ENCODE measurements around the gene PLEKHG5. TPM values are rescaled to one million over a fixed set of nuclear protein-coding genes. Genes with fewer than 3 reads are reported as not detected.
"Not testable (repeated sequence)": the region's sequence is repeated elsewhere in the genome, so short reads cannot be mapped to it uniquely, and the experiment has no call there.

PLEKHG5 gene
- total RNA-seq, 1 donor from 2014 or later: 42.9 TPM

DNA sequence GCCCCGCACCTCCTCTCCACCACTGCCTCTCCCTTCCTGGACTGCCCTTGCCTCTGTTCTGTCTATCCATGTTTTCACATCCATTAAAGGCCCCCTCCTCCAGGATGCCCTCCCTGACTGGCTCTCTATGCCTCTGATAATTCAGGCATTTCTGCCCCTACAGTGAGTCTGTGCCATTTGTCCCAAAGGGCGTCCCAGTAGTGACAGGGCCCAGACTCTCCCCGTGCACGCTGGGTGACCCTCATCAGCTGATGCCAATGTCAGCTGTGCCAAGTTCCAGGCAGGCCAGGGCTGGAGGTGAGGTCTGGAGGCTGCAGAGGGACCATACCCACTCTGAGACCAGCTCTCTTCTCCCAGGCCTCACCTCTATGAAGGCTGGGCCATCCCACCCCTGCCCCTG lies 3.2 kb upstream of the PLEKHG5 start:
- no peak for TF ChIP-seq CTCF (IDR thresholded peaks at IDR 0.05; ENCODE audit: insufficient read depth, low read length, severe bottlenecking)
- Histone ChIP-seq H3K27me3 (ENCODE audit: control insufficient read depth, insufficient read depth, low read length) (no peaks in the 10 kb centered on the region), H3K4me3 (ENCODE audit: low read depth, low read length) (no peak overlapping the region), H3K36me3 (ENCODE audit: control insufficient read depth, insufficient read depth, low read length) (no peaks in the 10 kb centered on the region)
- DNase-seq (ENCODE audit: low read depth) (no peak), FAIRE-seq (no peak)

DNA sequence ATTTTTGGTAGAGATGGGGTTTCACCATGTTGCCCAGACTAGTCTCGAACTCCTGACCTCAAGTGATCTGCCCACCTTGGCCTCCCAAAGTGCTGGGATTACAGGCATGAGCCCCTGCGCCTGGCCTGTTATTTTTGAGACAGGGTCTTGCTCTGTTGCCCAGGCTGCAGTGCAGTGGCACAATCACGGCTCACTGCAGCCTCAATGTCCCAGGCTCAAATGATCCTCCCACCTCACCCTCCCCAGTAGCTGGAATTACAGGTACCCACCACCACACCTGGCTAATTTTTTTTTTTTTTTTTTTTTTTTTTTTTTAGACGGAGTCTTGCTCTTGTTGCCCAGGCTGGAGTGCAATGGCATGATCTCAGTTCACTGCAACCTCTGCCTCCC lies 2.4 kb upstream of the PLEKHG5 start:
- not testable (repeated sequence) for H3K4me3 ChIP-seq (ENCODE audit: low read depth, low read length); H3K27me3 ChIP-seq (ENCODE audit: control insufficient read depth, insufficient read depth, low read length); DNase-seq (ENCODE audit: low read depth); FAIRE-seq; H3K36me3 ChIP-seq (ENCODE audit: control insufficient read depth, insufficient read depth, low read length)

DNA sequence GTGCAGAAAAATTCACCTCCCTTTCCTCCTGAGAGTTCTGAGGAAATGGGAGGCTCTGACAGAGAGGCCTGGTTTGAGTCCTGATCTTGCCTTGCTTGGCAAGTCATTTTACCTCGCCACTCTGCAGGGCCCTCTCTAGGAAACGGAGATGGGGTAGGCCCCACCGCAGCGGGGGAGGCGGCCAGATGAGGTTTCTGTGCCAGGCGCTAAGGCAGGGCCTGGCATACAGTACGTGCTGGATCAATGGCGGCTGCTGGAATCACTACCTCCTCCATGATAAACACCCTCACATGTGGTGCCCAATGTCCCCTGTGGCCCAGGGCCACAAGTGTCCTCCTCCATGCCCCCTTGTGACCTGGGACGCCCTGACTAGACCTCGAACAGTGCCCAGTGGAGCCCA lies 499 bp upstream of the PLEKHG5 start:
- FAIRE-seq (no peak), DNase-seq (ENCODE audit: low read depth) (no peak)
- TF ChIP-seq CTCF (IDR thresholded peaks at IDR 0.05; ENCODE audit: insufficient read depth, low read length, severe bottlenecking): no peak
- H3K36me3 ChIP-seq (ENCODE audit: control insufficient read depth, insufficient read depth, low read length): peaks cover 6% of the 10 kb centered on the region
- H3K27me3 ChIP-seq (ENCODE audit: control insufficient read depth, insufficient read depth, low read length): no peaks in the 10 kb centered on the region
- no peak overlapping the region for H3K4me3 ChIP-seq (ENCODE audit: low read depth, low read length)

DNA sequence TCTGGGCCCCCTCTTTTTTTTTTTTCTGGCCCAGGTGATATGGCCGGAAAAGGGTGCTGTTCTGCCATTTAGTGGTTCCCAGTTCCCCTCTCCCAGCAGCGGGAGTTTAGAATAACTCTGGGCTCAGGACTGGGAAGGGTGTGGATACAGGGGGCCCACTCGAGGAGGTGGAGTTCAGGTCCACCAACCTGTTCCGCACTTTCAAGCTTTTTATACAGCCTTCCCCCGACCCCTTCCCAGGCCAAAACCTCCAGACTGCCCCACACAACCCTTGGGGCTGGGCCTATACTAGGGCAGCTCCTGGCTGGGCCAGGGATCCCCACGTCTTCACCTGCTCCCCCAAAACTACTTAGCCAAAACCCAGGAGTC lies 402 bp downstream of the PLEKHG5 start:
- FAIRE-seq: no peak
- no peak for TF ChIP-seq CTCF (IDR thresholded peaks at IDR 0.05; ENCODE audit: insufficient read depth, low read length, severe bottlenecking)
- Histone ChIP-seq H3K36me3 (ENCODE audit: control insufficient read depth, insufficient read depth, low read length) (peaks cover 6% of the 10 kb centered on the region), H3K27me3 (ENCODE audit: control insufficient read depth, insufficient read depth, low read length) (no peaks in the 10 kb centered on the region), H3K4me3 (ENCODE audit: low read depth, low read length) (peak overlapping the region; percentile 98)
- DNase-seq (ENCODE audit: low read depth): no peak

- H3K36me3 ChIP-seq (ENCODE audit: control insufficient read depth, insufficient read depth, low read length): peaks cover 6% of the 10 kb centered on the region
- no peak for TF ChIP-seq CTCF (IDR thresholded peaks at IDR 0.05; ENCODE audit: insufficient read depth, low read length, severe bottlenecking)
- peak; percentile 49 for DNase-seq (ENCODE audit: low read depth)
- H3K4me3 ChIP-seq (ENCODE audit: low read depth, low read length): peak overlapping the region; percentile 98
- no peaks in the 10 kb centered on the region for H3K27me3 ChIP-seq (ENCODE audit: control insufficient read depth, insufficient read depth, low read length)
- FAIRE-seq: no peak
Observed at GRCh38 chr1:6490181-6491080, 1.0 kb downstream of the PLEKHG5 start.

GRCh38 chr1:6489799-6490180 lies 1.7 kb downstream of the PLEKHG5 start:
- TF ChIP-seq CTCF (IDR thresholded peaks at IDR 0.05; ENCODE audit: insufficient read depth, low read length, severe bottlenecking): peak; percentile 95
- FAIRE-seq (no peak), DNase-seq (ENCODE audit: low read depth) (peak; percentile 77)
- no peaks in the 10 kb centered on the region for H3K27me3 ChIP-seq (ENCODE audit: control insufficient read depth, insufficient read depth, low read length)
- peaks cover 6% of the 10 kb centered on the region for H3K36me3 ChIP-seq (ENCODE audit: control insufficient read depth, insufficient read depth, low read length)
- H3K4me3 ChIP-seq (ENCODE audit: low read depth, low read length): peak overlapping the region; percentile 98
